ENCODE measurements around the gene ASPSCR1. TPM values are rescaled to one million over a fixed set of nuclear protein-coding genes. Genes with fewer than 3 reads are reported as not detected.

The ASPSCR1 gene
- total and polyA plus RNA-seq, 9 of the 15 experiments (the other 6 are each of a cell fraction or from before 2014, with no cell fraction given): 0.90 to 36.9 (median 11.6) TPM

- peak; percentile 51 for TF ChIP-seq KDM5B (IDR thresholded peaks at IDR 0.05; ENCODE audit: insufficient replicate concordance, low read depth, low read length)
Measured at GRCh38 chr17:82022310-82022980, 45.0 kb downstream of the ASPSCR1 start, which contains the start of gene CENPX (continued).

- H3K4me2 ChIP-seq (ENCODE audit: insufficient read depth, low read length): peak within 1 kb of the TSS; percentile 84
- peaks cover 14 to 89% of the 10 kb centered on the region in 2 experiments for H3K4me1 ChIP-seq (replicated peaks in 1 of 2; ENCODE audit: control insufficient read depth in 2 of 2, insufficient read depth in 2 of 2, low read length in 2 of 2)
- DNase-seq (ENCODE audit: extremely low read depth in 1 of 4, low spot score in 3 of 4) (peak; percentile 96 to 99 (median 98)), ATAC-seq (peak; percentile 94), FAIRE-seq (peak; percentile 100)
- BruUV-seq (replicated peaks): no TSS peak
- WGBS (ENCODE audit: insufficient coverage, low coverage, missing lambda C conversion rate): 0% methylated on average over 16 of the region's 42 CpGs
- peak within 1 kb of the TSS; percentile 77 for H3K27ac ChIP-seq (ENCODE audit: extremely low read depth, low read depth, low read length)
- H3K9me1 ChIP-seq (ENCODE audit: control insufficient read depth, insufficient read depth, low read length): no peaks in the 10 kb centered on the region
- ChIA-PET CTCF (ENCODE audit: low intra/inter-chr PET ratio) (interaction anchor here (0.5 to 6.6 kb wide), 3 partner anchors 63 to 532 kb away, joined by 4 to 103 read pairs (median 4); partner anchors contain the start of gene NOTUM), POLR2A (interaction anchor here (0.5 to 5.0 kb wide), 14 partner anchors 12 to 471 kb away, joined by 3 to 51 read pairs (median 3); partner anchors contain the start of genes ALYREF, ANAPC11, ASPSCR1 and DCXR)
- peak within 1 kb of the TSS; percentile 75 to 97 for H3K9ac ChIP-seq (ENCODE audit: insufficient read depth in 1 of 2, low read depth in 2 of 2, low read length in 2 of 2)
- peak within 1 kb of the TSS; percentile 71 for H2AFZ ChIP-seq (ENCODE audit: low read depth, low read length)
- H3K4me3 ChIP-seq: peak within 1 kb of the TSS; percentile 91
- H3K27me3 ChIP-seq (ENCODE audit: control insufficient read depth in 2 of 2, insufficient read depth in 2 of 2, low read length in 2 of 2): no peaks in the 10 kb centered on the region
- intact Hi-C loops (cut with micrococcal nuclease) (loop anchor here (1.0 to 5.0 kb wide), 3 partner anchors 8 to 162 kb away; partner anchors contain the start of genes ASPSCR1, P4HB and RAC3), in situ Hi-C loops (cut with MboI) (no loop called here)
- peaks cover 36% of the 10 kb centered on the region for H3K79me2 ChIP-seq (ENCODE audit: control insufficient read depth, insufficient read depth, low read length)
- H4K20me1 ChIP-seq (replicated peaks; ENCODE audit: control insufficient read depth, insufficient read depth, low read length): peaks cover 17% of the 10 kb centered on the region
- peaks cover 28% of the 10 kb centered on the region; the same call in 1 of the 3 replicates for H3K36me3 ChIP-seq (ENCODE audit: control insufficient read depth, insufficient read depth, low read length)
- H3K9me3 ChIP-seq (replicated peaks; ENCODE audit: control insufficient read depth, insufficient read depth, low read depth, low read length): no peaks in the 10 kb centered on the region
- peak; percentile 95 for TF ChIP-seq ASH1L (IDR thresholded peaks at IDR 0.05; ENCODE audit: borderline replicate concordance, low read depth, partially characterized antibody)
- TF ChIP-seq ATF1 (CRISPR knock-in tag; IDR thresholded peaks at IDR 0.05): no peak
- TF ChIP-seq ATF1 (tag; IDR thresholded peaks at IDR 0.05): peak; percentile 56
- no peak for TF ChIP-seq DLX4 (CRISPR knock-in tag; IDR thresholded peaks at IDR 0.05)
- peak; percentile 83 for TF ChIP-seq SP2 (IDR thresholded peaks at IDR 0.05; ENCODE audit: extremely low read depth, low read depth, low read length, poor library complexity, severe bottlenecking)
- no peak for TF ChIP-seq CREB1 (IDR thresholded peaks at IDR 0.05)
- peak; percentile 49; the same call in 1 of the 2 replicates for TF ChIP-seq CREB1 (CRISPR knock-in tag; IDR thresholded peaks at IDR 0.05)
- no peak for TF ChIP-seq ZNF121 (CRISPR knock-in tag; conservative IDR thresholded peaks at IDR 0.05)
- peak; percentile 99 for TF ChIP-seq MBD2 (IDR thresholded peaks at IDR 0.05; ENCODE audit: borderline replicate concordance, low read depth)
- peak; percentile 83 for TF ChIP-seq CHD2 (IDR thresholded peaks at IDR 0.05; ENCODE audit: low read depth, low read length)
- no peak for TF ChIP-seq ZBTB1 (CRISPR knock-in tag; IDR thresholded peaks at IDR 0.05; ENCODE audit: borderline replicate concordance, low read depth)
- peak; percentile 20 for TF ChIP-seq PCBP1 (IDR thresholded peaks at IDR 0.05; ENCODE audit: low read depth, low read length, poor library complexity, severe bottlenecking)
- TF ChIP-seq GABPA (tag; conservative IDR thresholded peaks at IDR 0.05; ENCODE audit: low read depth): peak; percentile 60
- TF ChIP-seq CCNT2 (IDR thresholded peaks at IDR 0.05; ENCODE audit: borderline replicate concordance, extremely low read depth, insufficient read length, low read depth, low read length): peak; percentile 32
- peak; percentile 68; the same call in 1 of the 2 replicates for TF ChIP-seq CEBPZ (IDR thresholded peaks at IDR 0.05; ENCODE audit: borderline replicate concordance, low read depth, low read length)
Measured at GRCh38 chr17:82022981-82023446, 45.6 kb downstream of the ASPSCR1 start, which contains the start of gene LRRC45. Gene LRRC45, plus strand, starts transcription at chr17:82023305. Its CDS starts 339 bp downstream, at chr17:82023644.

Data from K562 (cell line).